OCI-LY1 (cell line): ENCODE results near the gene CX3CL1.

Experiments used
- H2AFZ ChIP-seq: fragments of 200-600 bp; sonication (generic), shearing (Covaris generic); 2 replicates; pipeline ENCODE4 v1.6.0; 2014; ENCODE audit warnings: antibody characterized with exemption, mild to moderate bottlenecking, low read length
- H3F3A ChIP-seq: fragments of 200-600 bp; sonication (generic), shearing (Covaris generic); 2 replicates; pipeline ENCODE4 v1.6.0; 2014; ENCODE audit warnings: mild to moderate bottlenecking, antibody characterized with exemption, low read length, moderate library complexity; ENCODE audit not compliant: insufficient read depth
- H3K27ac ChIP-seq: fragments of 200-600 bp; sonication (generic); 2 replicates; pipeline ENCODE4 v1.5.1; 2014; ENCODE audit warnings: low read length, mixed run types, mild to moderate bottlenecking, low read depth; ENCODE audit not compliant: poor library complexity, severe bottlenecking
- H3K27me3 ChIP-seq: fragments of 200-600 bp; sonication (generic); 2 replicates; pipeline ENCODE4 v1.6.0; 2014; ENCODE audit warnings: antibody characterized with exemption, mild to moderate bottlenecking, low read length, moderate library complexity; ENCODE audit not compliant: insufficient read depth
- H3K36me3 ChIP-seq: fragments of 200-600 bp; sonication (generic); 2 replicates; pipeline ENCODE4 v1.6.1; 2014; ENCODE audit warnings: mild to moderate bottlenecking, antibody characterized with exemption, low read length, moderate library complexity, mixed read lengths; ENCODE audit not compliant: insufficient read depth
- H3K4me1 ChIP-seq: fragments of 200-600 bp; sonication (generic); 2 replicates; pipeline ENCODE4 v1.5.1; 2014; ENCODE audit warnings: mild to moderate bottlenecking, low read length, moderate library complexity; ENCODE audit not compliant: insufficient read depth, severe bottlenecking
- H3K4me2 ChIP-seq: fragments of 200-600 bp; sonication (generic), shearing (Covaris generic); 2 replicates; pipeline ENCODE4 v1.6.1; 2014; ENCODE audit warnings: low read length
- H3K4me3 ChIP-seq: fragments of 200-600 bp; sonication (generic); 2 replicates; pipeline ENCODE4 v1.5.1; 2014; ENCODE audit warnings: low read length, low read depth, mild to moderate bottlenecking, mixed read lengths; ENCODE audit not compliant: poor library complexity, severe bottlenecking
- H3K79me2 ChIP-seq: fragments of 200-600 bp; shearing (Covaris generic); 2 replicates; pipeline ENCODE4 v1.6.1; 2016; ENCODE audit warnings: mixed run types, low read length, mixed read lengths; ENCODE audit not compliant: insufficient read depth
- H3K9ac ChIP-seq: fragments of 200-600 bp; sonication (generic), shearing (Covaris generic); 2 replicates; pipeline ENCODE4 v1.6.1; 2014; ENCODE audit warnings: mild to moderate bottlenecking, low read length, mixed read lengths
- H3K9me2 ChIP-seq: fragments of 200-600 bp; sonication (generic), shearing (Covaris generic); 2 replicates; pipeline ENCODE4 v1.6.1; 2014; ENCODE audit warnings: low read depth, mild to moderate bottlenecking, low read length, mixed read lengths
- H3K9me3 ChIP-seq: fragments of 200-600 bp; shearing (Covaris generic); 2 replicates; pipeline ENCODE4 v1.6.1; 2014; ENCODE audit warnings: low read length, mixed read lengths
- H4K20me1 ChIP-seq: fragments of 200-600 bp; sonication (generic), shearing (Covaris generic); 2 replicates; pipeline ENCODE4 v1.6.0; 2016; ENCODE audit warnings: mild to moderate bottlenecking, low read length; ENCODE audit not compliant: insufficient read depth
- CTCF ChIP-seq: fragments of 200-600 bp; sonication (generic), shearing (Covaris generic); IDR thresholded peaks from 2 replicates; pipeline ENCODE4 v1.5.1; 2017; ENCODE audit warnings: mild to moderate bottlenecking, antibody characterized with exemption, low read length, moderate library complexity, mixed read lengths
- EZH2 ChIP-seq: fragments of 200-600 bp; sonication (generic), shearing (Covaris generic); IDR thresholded peaks from 2 replicates; pipeline ENCODE4 v1.8.0; 2017; ENCODE audit warnings: borderline replicate concordance, mixed run types, mild to moderate bottlenecking, antibody characterized with exemption, low read length, moderate library complexity, mixed read lengths

The CX3CL1 gene

DNA sequence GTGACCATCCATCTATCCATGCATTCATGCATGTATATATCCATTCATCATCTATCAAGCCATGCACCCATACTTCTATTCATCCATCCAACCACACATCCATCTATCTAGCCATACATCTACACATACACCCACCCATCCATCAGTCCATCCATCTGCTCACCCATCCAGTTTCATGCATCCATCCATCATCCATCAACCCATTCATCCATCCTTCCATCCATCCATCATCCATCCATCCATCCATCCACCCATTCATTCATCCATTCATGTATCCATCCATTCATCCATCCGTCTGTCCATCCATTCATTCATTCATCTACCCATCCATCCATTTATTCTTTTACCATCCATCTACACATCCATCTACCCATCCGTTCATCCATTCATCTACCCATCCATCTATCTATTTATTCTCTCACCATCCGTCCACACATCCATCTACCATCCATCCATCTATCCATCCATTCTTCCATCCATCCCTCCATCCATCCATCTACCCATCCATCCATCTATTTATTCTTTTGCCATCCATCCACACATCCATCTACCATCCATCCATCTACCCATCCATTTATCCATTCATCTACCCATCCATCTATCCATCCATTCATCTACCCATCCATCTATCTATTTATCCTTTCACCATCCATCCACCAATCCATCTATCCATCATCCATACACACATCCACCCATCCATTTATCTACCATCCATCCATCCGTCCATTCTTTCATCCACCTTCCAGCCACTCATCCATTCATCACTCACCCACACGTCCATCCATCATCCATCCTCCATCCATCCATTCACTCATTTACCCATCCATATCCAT, 35.4 kb downstream of the CX3CL1 start:
- TF ChIP-seq CTCF: no peak
- no peak for TF ChIP-seq EZH2
- H3K27me3 ChIP-seq: peaks cover 10% of the 10 kb centered on the region; the same call in 1 of the 2 replicates
- H3K4me1 ChIP-seq: no peaks in the 10 kb centered on the region

DNA sequence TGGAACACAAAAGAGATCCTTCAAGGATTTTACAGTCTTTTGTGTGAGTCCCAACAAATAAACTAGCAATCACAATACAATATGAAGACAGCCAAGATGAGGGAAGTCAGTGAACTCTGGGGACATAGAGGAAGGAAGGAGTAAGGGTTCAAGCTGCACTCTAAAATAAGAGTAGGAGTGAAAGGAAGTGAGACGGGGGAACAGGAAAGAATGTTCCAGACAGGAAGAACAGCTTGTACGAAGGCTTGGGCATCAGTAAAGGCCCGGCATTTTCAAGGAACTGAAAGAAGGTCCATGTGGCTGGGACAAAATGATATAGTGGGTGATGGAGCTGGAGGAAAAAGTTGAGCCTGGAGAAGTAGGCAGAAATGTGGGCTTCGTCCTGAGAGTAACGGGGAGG, 36.8 kb downstream of the CX3CL1 start:
- no peak for TF ChIP-seq CTCF
- TF ChIP-seq EZH2: no peak
- Histone ChIP-seq H3K9ac (no peak overlapping the region), H3K4me2 (no peak overlapping the region), H3K27ac (no peak overlapping the region), H3K27me3 (peaks cover 10% of the 10 kb centered on the region; the same call in 1 of the 2 replicates), H3K36me3 (no peaks in the 10 kb centered on the region), H3K9me3 (no peaks in the 10 kb centered on the region), H3K4me1 (no peaks in the 10 kb centered on the region), H3K4me3 (no peak overlapping the region), H3K79me2 (no peaks in the 10 kb centered on the region), H2AFZ (no peak overlapping the region), H3K9me2 (no peaks in the 10 kb centered on the region), H3F3A (no peaks in the 10 kb centered on the region), H4K20me1 (no peaks in the 10 kb centered on the region)

More for the DNA sequence above, 35.4 kb downstream of the CX3CL1 start:
- Histone ChIP-seq H3K9me3 (no peaks in the 10 kb centered on the region), H3K79me2 (no peaks in the 10 kb centered on the region), H2AFZ (no peak overlapping the region), H3K4me3 (no peak overlapping the region), H3K4me2 (no peak overlapping the region), H3K9ac (no peak overlapping the region), H3F3A (no peaks in the 10 kb centered on the region), H3K36me3 (no peaks in the 10 kb centered on the region), H3K27ac (no peak overlapping the region), H3K9me2 (no peaks in the 10 kb centered on the region), H4K20me1 (no peaks in the 10 kb centered on the region)

DNA sequence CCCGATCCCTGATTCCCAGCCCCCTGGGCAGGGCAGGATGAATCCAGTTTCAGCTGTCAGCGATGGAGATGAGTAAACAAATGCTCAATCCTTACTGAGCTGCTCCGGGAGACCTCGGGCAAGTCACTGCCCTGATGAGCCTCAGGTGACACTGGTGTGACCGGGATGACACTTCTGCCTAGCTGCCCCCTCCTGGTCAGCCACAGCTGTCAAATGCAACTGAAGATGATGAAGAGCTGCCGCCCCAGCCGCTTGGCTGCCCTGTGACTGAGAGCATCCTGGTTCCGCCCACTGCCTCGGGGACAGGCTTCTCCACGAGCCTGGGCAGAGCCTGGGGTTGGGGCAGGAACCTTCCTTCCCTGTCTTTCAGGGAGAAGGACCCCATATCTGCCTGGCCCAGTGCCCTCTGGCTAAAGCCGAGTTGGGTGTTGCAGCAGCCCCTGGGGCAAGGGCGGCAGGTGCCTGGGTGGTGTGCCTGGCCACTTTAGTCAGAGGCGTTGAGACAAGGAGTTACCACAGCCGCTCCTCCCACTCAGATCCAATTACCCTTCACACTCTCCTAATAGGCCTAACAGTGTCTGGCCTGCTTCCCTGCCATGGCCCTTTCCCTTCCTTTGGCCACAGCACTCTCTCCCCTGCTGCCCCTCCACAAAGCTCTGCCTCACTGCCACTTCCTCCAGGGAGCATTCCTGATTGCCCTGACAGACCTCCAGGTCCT, 37.7 kb downstream of the CX3CL1 start:
- no peaks in the 10 kb centered on the region for H3K9me2 ChIP-seq
- H3K4me3 ChIP-seq: no peak overlapping the region
- H3K36me3 ChIP-seq: no peaks in the 10 kb centered on the region
- no peak overlapping the region for H2AFZ ChIP-seq
- H3K9me3 ChIP-seq: no peaks in the 10 kb centered on the region
- H4K20me1 ChIP-seq: no peaks in the 10 kb centered on the region
- H3K27me3 ChIP-seq: peaks cover 10% of the 10 kb centered on the region; the same call in 1 of the 2 replicates
- no peaks in the 10 kb centered on the region for H3K79me2 ChIP-seq
- no peak for TF ChIP-seq CTCF
- no peak for TF ChIP-seq EZH2
- no peak overlapping the region for H3K9ac ChIP-seq
- H3K4me1 ChIP-seq: no peaks in the 10 kb centered on the region
- H3K4me2 ChIP-seq: no peak overlapping the region
- no peak overlapping the region for H3K27ac ChIP-seq
- H3F3A ChIP-seq: no peaks in the 10 kb centered on the region
